SH-SY5Y (cell line): ENCODE data around the gene LMO7.

ENCODE experiments used
- GATA2 ChIP-seq: IDR thresholded peaks from 2 replicates; pipeline ENCODE4 v1.6.1; 2011; ENCODE audit warnings: mild to moderate bottlenecking, low read depth, low read length
- GATA3 ChIP-seq: IDR thresholded peaks from 2 replicates; pipeline ENCODE4 v1.6.1; 2011; ENCODE audit warnings: low read depth, mild to moderate bottlenecking, low read length, moderate library complexity

The LMO7 gene

DNA sequence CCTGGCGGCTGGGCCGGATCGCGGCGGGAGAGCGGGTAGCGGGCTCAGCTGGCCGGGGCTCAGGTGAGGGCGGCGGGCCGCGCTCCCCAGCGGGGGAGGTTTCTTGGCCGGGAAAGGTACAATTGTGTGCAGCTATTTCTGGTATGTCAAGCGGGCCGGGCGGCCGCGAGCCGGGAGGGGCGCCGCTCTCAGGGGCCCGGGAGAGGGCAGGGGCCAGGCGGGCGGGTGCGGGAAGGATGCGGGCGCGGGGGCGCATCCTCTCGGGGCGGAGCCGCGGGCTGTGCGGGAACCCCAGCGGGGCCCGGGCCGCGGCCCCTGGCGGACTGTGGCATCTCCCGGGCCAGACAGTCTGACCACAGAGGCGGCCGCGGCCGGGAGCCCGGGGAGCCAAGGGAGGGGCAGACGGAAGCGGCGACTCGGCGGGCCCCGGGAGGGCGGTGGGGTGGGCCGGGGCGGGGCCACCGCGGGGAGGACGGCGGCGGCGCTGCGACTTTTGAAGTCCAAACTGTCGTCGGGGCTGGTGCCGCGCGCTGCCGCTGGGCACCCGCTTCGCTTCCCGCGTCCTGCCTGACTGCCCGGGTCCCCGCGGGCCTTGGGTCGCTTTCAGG lies at the start of gene LMO7:
Gene LMO7, plus strand, starts transcription at position 503 of the 608 bp plus-strand sequence. CDS start 328 bp downstream, outside the sequence.
- no peak for TF ChIP-seq GATA2
- no peak for TF ChIP-seq GATA3

DNA sequence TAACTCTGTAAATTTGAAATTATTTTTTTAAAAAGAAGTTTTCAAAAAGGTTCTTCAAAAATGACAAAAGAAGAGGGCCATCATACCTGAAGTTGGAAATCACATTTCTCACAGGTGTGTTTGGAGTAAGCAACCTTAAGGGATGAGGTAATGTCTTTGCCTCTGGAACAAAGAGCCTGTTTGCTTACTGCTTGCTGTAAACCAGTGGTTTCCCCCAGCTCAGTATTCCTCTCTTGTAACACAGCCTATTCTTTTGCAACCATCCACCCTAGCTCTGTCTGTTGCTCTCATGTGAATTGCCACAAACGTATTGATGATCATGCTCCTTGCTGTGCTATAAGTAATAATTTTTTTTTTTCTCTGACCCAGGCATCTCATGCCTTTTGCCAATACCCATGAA lies 48.5 kb upstream of the LMO7 start:
- no peak for TF ChIP-seq GATA3
- no peak for TF ChIP-seq GATA2

DNA sequence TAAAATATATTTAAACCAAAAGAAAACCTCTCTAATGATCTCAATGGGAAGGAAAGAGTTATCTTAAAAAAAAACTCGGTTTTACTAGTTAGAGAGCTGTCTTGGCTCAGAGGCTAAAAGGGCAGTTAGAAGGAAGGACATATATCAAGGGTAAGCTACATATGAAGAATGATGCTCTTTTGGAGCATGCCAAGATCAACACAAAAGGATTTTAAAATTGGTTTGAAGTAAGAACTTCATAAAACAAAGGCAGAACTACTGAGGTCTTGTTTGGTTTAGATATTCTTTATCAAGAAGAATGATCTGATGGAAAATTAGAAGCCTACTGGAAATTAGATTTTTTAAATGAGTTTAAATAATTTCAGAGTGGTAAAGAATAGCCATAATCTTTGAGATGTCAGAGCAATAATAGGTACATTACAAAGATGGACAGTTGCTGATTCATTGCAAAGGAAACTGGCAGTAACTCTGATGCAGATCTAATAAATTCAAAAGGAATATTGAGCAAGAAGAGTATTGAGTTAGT lies 39.4 kb upstream of the LMO7 start:
- no peak for TF ChIP-seq GATA3
- no peak for TF ChIP-seq GATA2

DNA sequence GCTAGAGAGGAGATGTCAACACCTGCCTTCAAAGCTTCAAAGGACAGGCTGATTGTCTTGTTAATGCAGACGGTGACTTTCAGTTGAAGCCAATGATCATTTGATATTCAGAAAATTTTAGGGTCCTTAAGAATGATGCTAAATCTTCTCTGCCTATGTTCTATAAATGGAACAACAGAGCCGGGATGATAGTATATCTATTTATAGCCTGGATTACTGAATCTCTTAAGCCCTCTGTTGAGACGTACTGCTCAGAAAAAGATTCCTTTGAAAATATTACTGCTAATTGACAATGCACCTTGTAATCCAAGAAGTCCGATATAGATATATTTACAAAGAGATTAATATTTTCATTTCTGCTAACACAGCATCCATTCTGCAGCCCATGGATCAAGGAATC lies 35.8 kb upstream of the LMO7 start:
- no peak for TF ChIP-seq GATA2
- no peak for TF ChIP-seq GATA3

DNA sequence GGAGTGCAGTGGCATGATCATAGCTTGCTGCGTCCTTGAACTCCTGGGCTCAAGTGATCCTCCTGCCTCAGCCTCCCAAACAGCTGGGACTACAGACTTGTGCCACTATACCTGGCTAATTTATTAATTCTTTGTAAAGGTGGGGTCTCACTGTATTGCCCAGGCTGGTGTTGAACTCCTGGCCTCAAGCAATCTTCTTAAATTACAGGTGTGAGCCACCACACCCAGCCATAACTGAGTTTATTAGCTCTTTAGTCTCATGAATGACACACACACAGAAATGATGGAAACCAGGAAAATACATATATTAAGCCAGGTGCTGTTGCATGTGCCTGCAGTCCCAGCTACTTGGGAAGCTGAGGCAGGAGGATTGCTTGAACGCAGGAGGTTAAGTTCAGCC lies 33.1 kb upstream of the LMO7 start:
- TF ChIP-seq GATA2 = no peak
- no peak for TF ChIP-seq GATA3

DNA sequence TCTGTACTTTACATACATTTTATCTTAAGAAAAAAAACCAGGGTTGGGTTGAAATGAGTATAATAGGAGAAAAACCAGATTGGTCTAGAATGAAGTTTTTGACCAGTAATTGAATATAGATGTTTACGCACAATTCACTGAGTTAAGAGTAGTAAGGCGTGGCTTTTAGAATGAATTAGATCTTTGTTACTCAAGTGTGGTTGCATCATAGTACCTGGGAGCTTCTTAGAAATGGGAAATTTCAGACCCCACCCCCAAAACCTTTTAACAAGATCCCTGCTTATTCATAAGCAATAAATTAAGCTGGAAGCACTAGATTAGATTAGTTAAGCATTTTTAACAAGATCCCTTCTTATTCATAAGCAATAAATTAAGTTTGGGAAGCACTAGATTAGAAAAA lies 28.7 kb upstream of the LMO7 start:
- TF ChIP-seq GATA3 = no peak
- no peak for TF ChIP-seq GATA2

DNA sequence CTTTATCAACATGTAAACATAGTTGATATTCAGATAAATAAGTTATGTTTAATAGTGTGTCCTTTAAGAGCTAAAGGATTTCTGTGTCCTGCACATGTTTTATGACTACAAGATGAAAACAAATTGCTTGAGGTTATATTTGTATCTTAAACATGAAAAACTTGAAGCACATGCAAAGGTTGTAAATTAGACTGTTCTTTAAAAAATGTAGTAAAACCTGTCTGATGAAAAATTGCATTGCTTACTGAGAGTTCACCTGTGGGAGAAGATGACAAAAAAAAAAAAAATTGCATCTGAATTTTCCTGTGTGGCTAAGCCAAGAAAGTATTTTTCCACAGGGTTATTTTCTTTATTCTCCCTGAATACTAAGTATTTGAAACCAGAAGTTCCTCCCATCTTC lies 25.7 kb upstream of the LMO7 start:
- no peak for TF ChIP-seq GATA2
- no peak for TF ChIP-seq GATA3

DNA sequence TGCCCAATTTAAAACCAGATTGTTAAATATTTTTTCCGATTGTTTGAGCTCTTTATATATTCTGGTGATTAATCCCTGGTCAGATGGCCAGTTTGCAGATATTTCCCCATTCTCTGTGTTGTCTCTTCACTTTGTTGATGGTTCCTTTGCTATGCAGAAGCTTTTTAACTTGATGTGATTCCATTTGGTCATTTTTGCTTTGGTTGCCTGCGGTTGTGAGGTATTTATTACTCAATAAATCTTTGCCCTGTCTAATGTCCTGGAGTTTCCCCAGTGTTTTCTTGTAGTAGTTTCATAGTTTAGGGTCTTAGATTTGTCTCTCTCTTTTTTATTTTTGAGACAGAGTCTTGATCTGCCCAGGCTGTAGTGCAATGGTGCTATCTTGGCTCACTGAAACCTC lies 23.8 kb upstream of the LMO7 start:
- no peak for TF ChIP-seq GATA3
- TF ChIP-seq GATA2 = no peak

DNA sequence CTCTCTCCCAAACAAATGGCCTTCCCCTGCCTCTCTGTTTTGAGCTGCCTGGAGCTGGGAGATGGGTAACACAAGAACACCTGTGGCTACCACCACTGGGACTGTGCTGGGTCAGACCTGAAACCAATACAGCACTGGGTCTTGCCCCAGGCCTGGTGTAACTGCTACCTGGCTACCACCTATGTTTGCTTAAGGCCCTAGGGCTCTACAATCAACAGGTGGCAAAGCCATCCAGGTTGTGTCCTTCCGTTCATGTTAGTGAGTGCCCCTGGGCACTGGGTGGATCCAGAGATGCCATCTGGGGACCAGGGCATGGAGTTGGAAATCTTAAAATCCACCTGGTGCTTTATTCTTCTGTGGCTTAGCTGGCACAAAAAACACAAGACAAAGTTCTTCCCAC lies 18.9 kb upstream of the LMO7 start:
- TF ChIP-seq GATA2 (no peak), GATA3 (no peak)

DNA sequence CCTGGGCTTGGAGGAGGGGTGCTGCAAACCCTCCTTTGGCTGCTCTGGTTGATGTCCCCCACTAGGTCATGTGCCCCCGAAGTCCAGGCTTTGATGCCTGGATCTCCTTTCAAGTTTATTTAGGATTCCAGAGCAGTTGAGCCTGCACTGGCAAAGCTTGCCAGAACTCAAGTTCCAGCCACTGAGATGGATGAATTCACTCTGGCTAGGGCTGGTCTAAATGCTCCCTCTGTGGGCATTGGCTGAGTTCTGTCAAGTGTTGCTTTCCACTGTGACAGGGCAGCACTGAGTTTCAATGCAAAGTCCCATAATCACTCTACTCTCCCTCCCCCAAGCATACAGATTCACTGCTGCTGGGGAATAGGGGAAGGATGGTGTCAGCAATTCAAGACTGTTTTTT lies 17.8 kb upstream of the LMO7 start:
- no peak for TF ChIP-seq GATA2
- no peak for TF ChIP-seq GATA3

DNA sequence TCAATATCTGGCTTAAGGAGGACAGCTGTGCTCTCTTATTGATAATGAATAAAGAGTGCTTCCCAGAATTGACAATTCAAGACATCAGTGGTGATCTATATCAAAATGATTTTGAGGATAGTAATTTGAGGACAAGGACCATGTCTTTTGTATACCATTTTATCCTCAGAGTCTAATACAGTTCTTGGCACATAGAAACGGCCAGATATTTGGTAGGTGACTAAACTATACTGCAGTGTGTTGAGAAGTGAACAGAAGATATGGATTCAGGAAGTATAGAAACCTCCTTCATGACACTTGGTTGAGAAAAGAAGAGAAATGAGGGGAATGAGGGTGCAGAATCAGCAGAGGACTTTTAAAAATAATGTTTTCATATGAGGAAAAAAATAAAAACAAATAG lies 16.1 kb upstream of the LMO7 start:
- TF ChIP-seq GATA2 (no peak), GATA3 (no peak)

DNA sequence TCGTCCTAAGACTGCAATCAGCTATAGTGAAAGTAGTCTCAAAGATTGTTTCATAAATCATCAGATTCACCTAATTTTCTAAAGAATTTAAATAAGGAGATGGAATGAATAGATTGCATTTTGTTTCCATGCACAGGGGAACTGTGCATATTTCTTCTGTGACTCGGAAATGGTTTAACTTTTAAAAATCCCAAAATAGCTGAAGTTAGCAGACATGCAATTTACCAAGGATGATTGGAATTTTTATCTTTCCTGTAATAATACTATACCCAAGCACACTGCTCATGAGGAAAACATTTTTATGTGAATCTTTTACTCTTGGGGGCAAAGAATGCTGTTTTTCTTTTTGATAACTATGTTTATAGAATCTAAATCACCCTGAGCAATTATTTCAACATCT lies 15.0 kb upstream of the LMO7 start:
- TF ChIP-seq GATA2 (no peak), GATA3 (no peak)

DNA sequence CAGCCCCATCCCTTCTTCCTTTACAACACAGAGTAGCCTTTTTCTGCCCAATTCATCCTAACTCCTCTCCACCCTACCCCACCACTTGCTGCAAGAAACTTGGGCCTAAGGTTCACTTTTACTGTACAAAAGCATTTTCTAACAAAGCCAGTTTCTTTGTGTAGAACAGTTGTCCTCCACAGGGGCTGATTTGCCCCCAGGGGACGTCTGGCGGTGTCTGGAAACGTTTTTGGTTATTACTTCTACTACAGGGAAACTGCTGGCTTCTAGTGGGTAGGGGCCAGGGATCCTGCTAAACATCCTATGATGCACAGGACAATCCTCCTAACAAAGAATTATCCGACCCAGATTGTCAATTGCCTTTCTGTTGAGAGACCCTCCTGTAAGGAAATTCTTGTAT lies 7.3 kb upstream of the LMO7 start:
- TF ChIP-seq GATA2 = no peak
- no peak for TF ChIP-seq GATA3

DNA sequence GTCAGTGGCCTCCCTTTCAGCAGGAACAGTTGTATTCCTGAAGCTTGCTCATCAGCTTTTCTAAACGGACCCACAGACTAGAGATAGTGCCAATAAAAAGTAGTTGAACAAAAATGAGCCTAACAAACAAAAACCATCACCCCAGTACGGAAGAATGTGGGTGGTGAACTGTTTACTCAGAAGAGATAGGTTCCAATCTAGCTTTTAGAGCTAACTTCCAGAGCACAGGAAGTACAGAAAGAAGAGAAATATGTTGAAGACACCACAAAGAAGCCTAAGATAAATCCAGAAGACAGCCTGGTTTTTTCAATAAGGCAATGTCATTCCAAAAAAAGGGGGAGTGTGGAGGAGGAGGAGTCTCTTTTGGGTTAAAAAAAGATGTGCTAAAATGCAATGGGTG lies 2.8 kb upstream of the LMO7 start:
- TF ChIP-seq GATA3 (no peak), GATA2 (no peak)

DNA sequence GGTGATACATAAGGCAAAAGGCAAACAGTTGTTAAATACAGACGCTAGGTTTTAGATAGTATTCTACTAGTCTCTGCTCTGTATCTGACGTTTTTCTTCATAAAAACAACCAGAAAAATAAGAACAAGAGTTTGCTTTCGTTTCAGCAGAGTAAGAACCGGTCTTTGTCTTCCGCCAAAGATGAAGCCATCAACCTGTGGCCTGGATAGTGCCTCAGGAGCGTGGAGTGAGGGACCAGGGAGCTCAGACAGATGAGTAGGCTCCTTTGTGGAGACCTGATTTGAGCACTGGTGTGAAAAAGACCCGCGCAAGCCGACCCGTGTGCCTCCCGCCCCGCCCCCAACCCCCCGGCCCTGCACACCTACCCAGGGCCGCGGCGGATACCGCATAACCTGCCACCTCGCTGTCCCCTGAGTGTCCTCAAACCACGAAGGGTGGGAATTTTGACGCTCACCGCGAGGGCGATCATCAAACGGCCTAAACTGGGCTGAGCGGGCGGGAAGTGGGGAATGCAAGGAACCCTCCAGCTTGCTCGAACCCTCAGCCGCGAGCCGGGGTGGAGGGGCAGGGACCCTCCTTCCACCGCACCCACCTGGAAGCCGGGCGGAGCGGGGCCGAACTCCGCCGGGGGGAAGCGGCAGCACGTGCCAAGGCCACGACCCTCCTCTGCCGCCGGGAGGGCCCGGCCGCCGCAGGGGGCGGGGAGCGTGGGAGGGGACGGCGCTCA lies 866 bp upstream of the LMO7 start:
- TF ChIP-seq GATA2 (no peak), GATA3 (no peak)
